HG03103 (cell line): ENCODE results near the gene RFESD.
"Not testable (repeated sequence)": the region's sequence is repeated elsewhere in the genome, so short reads cannot be mapped to it uniquely, and the experiment has no call there.

Experiments
- ATAC-seq: cut with Tn5 transposase; IDR thresholded peaks from one replicate; pipeline ENCODE4 v1.9.1; 2021; ENCODE audit warnings: low read depth; ENCODE audit not compliant: unreplicated experiment

RFESD gene

GRCh38 chr5:95706196-95706595, 59.6 kb downstream of the RFESD start:
- ATAC-seq: not testable (repeated sequence)

GRCh38 chr5:95707055-95707454, 60.5 kb downstream of the RFESD start:
- ATAC-seq: no peak
